Right lobe of liver (tissue), 6 donors: ENCODE data around the gene SLC6A11. TPM values are rescaled to one million over a fixed set of nuclear protein-coding genes. Genes with fewer than 3 reads are reported as not detected.

Experiments used
- ATAC-seq, 4 donors: fragments of 200-7000 bp; cut with Tn5 transposase; one replicate each; pipeline ENCODE4 v1.9.1; 2020; ENCODE audit warnings: mild to moderate bottlenecking in 4 of 4, moderate library complexity in 4 of 4
- DNase-seq, 3 donors: peaks; one replicate each; pipeline ENCODE4 v3.0.0-alpha.2; 2020
- H3K27ac ChIP-seq, 3 donors: fragments of 200-600 bp; one replicate each; pipeline ENCODE4 v1.8.0; 2022
- H3K27me3 ChIP-seq, 2 donors: fragments of 200-600 bp; one replicate each; pipeline ENCODE4 v1.8.0; 2022
- H3K36me3 ChIP-seq, 4 donors: fragments of 200-600 bp; sonication (generic) in 1 of 4; one replicate each; pipeline versions ENCODE4 v1.5.1 to v1.8.0; 2017 to 2022; ENCODE audit warnings: control low read depth in 1 of 4
- H3K4me1 ChIP-seq, 4 donors: fragments of 200-600 bp; sonication (generic) in 1 of 4; one replicate each; pipeline versions ENCODE4 v1.5.1 to v1.8.0; 2017 to 2022; ENCODE audit warnings: control low read depth in 1 of 4
- H3K4me3 ChIP-seq, 3 donors: fragments of 200-600 bp; one replicate each; pipeline ENCODE4 v1.8.0; 2022
- H3K9me3 ChIP-seq, 4 donors: fragments of 200-600 bp; sonication (generic) in 1 of 4; one replicate each; pipeline versions ENCODE4 v1.5.1 to v1.8.0; 2017 to 2022; ENCODE audit warnings: control low read depth in 1 of 4
- POLR2A ChIP-seq: fragments of 450-650 bp; IDR thresholded peaks from one replicate; pipeline ENCODE4 v1.6.1; 2017; ENCODE audit warnings: antibody characterized with exemption, mild to moderate bottlenecking
- WGBS: methylation state at CpG from one replicate; pipeline ENCODE4 v1.1.6; 2018; ENCODE audit warnings: low coverage, low lambda C conversion rate; ENCODE audit not compliant: insufficient coverage; ENCODE audit errors: missing lambda C conversion rate; 5-methylcytosine and 5-hydroxymethylcytosine counted together
- intact Hi-C, 2 donors: fragments of 100-400 bp; cut with DNase I; formaldehyde crosslinking; loops; one replicate each; pipeline versions ENCODE4 v1.11.2 to v1.14.1; 2022
- total RNA-seq, 6 experiments: library from RNA; depleted of rRNA in 2 of 6; stranded (reverse); fragments of >200 nt in 2 of 6; fragmentation: NEBNext Ultra II Directional in 3 of 6; extraction: Animal tissue kit (Norgen Biotek cat#: 25700) in 3 of 6; gene quantifications; one replicate each; pipeline versions ENCODE4 v1.1.0 to v1.2.4, GENCODE V29; 2016 to 2023
- TF ChIP-seq, protein P1 (sequence below), 4 donors: fragments of 200-600 bp in 3 of 4; fragments of 450-650 bp in 1 of 4; IDR thresholded peaks; one replicate each; pipeline versions ENCODE4 v1.5.1 to v1.8.0; 2016 to 2022; ENCODE audit warnings: antibody characterized with exemption in 4 of 4, mild to moderate bottlenecking in 2 of 4
- donor health status: DM: no; HTN: yes; CAD: no.
- donor health status: DM: no; HTN: no; CAD: no.
- donor health status: DM: no; HTN: no; CAD: no.
- donor health status: DM: no; HTN: yes; CAD: no.
- donor health status: DM: no; HTN: yes; CAD: no.

The SLC6A11 gene
- total RNA-seq, 6 experiments from 2014 or later = 0.06 to 0.42 (median 0.12) TPM; not detected in 1

DNA sequence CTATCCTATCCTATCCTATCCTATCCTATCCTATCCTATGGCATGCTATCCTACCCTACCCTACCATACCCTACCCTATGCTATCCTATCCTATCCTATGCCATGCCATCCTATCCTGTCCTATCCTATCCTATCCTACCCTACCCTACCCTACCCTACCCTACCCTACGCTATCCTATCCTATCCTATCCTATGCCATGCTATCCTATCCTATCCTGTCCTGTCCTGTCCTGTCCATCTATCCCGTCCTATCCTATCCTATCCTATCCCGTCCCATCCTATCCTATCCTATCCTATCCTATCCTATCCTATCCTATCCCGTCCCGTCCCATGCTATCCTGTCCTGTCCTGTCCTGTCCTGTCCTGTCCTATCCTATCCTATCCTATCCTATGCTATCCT lies 57.4 kb downstream of the SLC6A11 start:
- WGBS = 58% methylated on average over 5 of the region's 5 CpGs
- H3K27ac ChIP-seq = no peak overlapping the region
- no peaks in the 10 kb centered on the region for H3K9me3 ChIP-seq
- ATAC-seq (no peak), DNase-seq (no peak)
- no peak overlapping the region for H3K4me3 ChIP-seq
- TF ChIP-seq, protein P1, sequence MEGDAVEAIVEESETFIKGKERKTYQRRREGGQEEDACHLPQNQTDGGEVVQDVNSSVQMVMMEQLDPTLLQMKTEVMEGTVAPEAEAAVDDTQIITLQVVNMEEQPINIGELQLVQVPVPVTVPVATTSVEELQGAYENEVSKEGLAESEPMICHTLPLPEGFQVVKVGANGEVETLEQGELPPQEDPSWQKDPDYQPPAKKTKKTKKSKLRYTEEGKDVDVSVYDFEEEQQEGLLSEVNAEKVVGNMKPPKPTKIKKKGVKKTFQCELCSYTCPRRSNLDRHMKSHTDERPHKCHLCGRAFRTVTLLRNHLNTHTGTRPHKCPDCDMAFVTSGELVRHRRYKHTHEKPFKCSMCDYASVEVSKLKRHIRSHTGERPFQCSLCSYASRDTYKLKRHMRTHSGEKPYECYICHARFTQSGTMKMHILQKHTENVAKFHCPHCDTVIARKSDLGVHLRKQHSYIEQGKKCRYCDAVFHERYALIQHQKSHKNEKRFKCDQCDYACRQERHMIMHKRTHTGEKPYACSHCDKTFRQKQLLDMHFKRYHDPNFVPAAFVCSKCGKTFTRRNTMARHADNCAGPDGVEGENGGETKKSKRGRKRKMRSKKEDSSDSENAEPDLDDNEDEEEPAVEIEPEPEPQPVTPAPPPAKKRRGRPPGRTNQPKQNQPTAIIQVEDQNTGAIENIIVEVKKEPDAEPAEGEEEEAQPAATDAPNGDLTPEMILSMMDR (IDR thresholded peaks at IDR 0.05) = no peak
- TF ChIP-seq POLR2A = no peak
- intact Hi-C loops = loop anchor here in 1 of 2 donors (10.0 kb wide), 1 partner anchor 109 kb away; no protein-coding TSS in a partner anchor
- H3K27me3 ChIP-seq = no peaks in the 10 kb centered on the region
- H3K4me1 ChIP-seq = no peaks in the 10 kb centered on the region
- no peaks in the 10 kb centered on the region for H3K36me3 ChIP-seq

DNA sequence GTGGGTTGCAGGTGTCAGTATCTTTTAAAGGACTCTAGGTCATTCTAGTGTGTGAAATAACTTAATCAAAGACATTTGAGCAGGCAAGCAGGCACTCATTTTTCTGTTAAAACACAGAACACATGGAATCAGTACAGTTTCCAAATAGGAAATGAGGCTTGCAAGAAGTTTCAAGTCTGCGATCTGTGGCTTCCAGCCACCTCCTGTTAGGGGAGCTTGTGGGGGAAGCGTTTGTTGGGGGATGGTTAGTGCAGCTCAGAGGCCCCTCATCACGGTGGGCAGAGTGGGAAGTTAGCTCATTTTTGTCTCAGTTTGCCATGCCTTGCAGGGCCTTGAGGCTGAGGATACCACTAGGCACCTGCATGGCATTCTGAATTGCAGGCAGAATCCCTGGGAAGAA lies 59.9 kb downstream of the SLC6A11 start:
- intact Hi-C loops = loop anchor here in 1 of 2 donors (10.0 kb wide), 1 partner anchor 111 kb away; no protein-coding TSS in a partner anchor
- H3K27me3 ChIP-seq = no peaks in the 10 kb centered on the region
- ATAC-seq = no peak

DNA sequence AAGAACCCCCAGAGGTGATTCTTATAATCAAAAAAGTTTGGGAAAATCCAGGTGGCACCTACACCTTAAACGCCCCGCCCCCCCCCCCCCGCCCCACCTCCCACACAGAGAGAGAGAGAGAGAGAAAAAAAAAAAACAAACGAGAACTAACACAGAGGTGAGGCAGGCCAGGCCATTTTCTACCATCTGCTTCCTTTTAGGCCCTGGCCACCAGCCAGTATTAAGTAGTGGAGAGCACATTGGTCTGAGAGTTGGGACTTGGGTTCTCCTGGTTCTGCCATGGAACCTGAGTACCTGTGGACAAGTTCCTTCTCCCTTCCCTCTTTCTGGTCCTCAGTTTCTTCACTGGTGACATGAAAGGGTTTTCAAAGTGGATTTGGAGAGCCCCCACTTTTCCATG lies 60.6 kb downstream of the SLC6A11 start:
- ATAC-seq = no peak

More for the DNA sequence above, 59.9 kb downstream of the SLC6A11 start:
- H3K4me1 ChIP-seq = no peaks in the 10 kb centered on the region
- 17% methylated on average over 2 of the region's 3 CpGs for WGBS
- no peaks in the 10 kb centered on the region for H3K9me3 ChIP-seq
- TF ChIP-seq POLR2A = no peak
- TF ChIP-seq, protein P1 (IDR thresholded peaks at IDR 0.05) = no peak
- H3K27ac ChIP-seq = no peak overlapping the region
- H3K4me3 ChIP-seq = no peak overlapping the region
- no peaks in the 10 kb centered on the region for H3K36me3 ChIP-seq
- DNase-seq = no peak

DNA sequence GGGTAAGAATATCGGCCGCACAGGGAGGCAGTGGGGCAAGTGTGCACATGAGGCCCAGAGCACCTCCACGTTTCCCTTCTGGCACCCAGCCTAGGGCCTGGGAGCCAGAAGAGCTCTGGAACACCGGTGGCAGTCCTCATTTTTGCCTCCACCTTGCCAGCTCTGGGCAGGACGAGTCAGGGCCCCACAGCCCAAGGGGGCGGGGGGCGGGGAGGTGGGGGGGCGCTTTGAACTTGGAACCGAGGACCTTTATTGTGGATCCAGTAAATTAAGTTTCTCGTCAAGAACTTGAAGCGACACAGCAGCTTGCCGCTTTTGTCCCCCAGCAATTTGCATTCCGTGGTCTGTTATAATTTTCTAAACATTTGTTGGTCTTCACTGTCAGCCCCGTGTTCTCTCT lies 66.8 kb downstream of the SLC6A11 start:
- ATAC-seq = no peak
- Histone ChIP-seq H3K36me3 (no peaks in the 10 kb centered on the region), H3K4me3 (no peak overlapping the region), H3K27me3 (no peaks in the 10 kb centered on the region), H3K4me1 (no peaks in the 10 kb centered on the region), H3K9me3 (no peaks in the 10 kb centered on the region), H3K27ac (no peak overlapping the region)
- intact Hi-C loops = loop anchor here in 1 of 2 donors (5.0 kb wide), 1 partner anchor 126 kb away; no protein-coding TSS in a partner anchor
- TF ChIP-seq, protein P1 (IDR thresholded peaks at IDR 0.05) = no peak
- no peak for TF ChIP-seq POLR2A
- WGBS = 54% methylated on average over 3 of the region's 14 CpGs
- no peak for DNase-seq

More for the DNA sequence above, 60.6 kb downstream of the SLC6A11 start:
- intact Hi-C loops = loop anchor here in 1 of 2 donors (10.0 kb wide), 1 partner anchor 112 kb away; no protein-coding TSS in a partner anchor
- H3K9me3 ChIP-seq = no peaks in the 10 kb centered on the region
- H3K4me1 ChIP-seq = no peaks in the 10 kb centered on the region
- H3K36me3 ChIP-seq = no peaks in the 10 kb centered on the region
- DNase-seq = no peak
- no peak overlapping the region for H3K27ac ChIP-seq
- no peak overlapping the region for H3K4me3 ChIP-seq
- no peaks in the 10 kb centered on the region for H3K27me3 ChIP-seq
- 28% methylated on average over 3 of the region's 4 CpGs for WGBS
- TF ChIP-seq, protein P1 (IDR thresholded peaks at IDR 0.05) = no peak
- TF ChIP-seq POLR2A = no peak
